B cell (primary cell): ENCODE results near the gene USP2. TPM values are rescaled to one million over a fixed set of nuclear protein-coding genes. Genes with fewer than 3 reads are reported as not detected.

Experiments used
- ATAC-seq: fragments of 200-7000 bp; cut with Tn5 transposase; one replicate; pipeline ENCODE4 v1.10.0; 2021; ENCODE audit warnings: low read depth, mild to moderate bottlenecking, moderate number of reproducible peaks, moderate library complexity
- CTCF ChIA-PET: fragments of 350-600 bp; sonication (Branson Sonifier 250); formaldehyde crosslinking; loops from one replicate; lab custom pipeline; 2021; ENCODE audit warnings: antibody characterized with exemption, inconsistent platforms; lab: Charles Lee
- POLR2A ChIA-PET: fragments of 350-600 bp; sonication (Branson Sonifier 250); formaldehyde crosslinking; loops from one replicate; lab custom pipeline; 2021; ENCODE audit warnings: antibody characterized with exemption; lab: Charles Lee
- DNase-seq: peaks from one replicate; pipeline ENCODE4 v3.0.0; 2013
- H2AFZ ChIP-seq: 2 replicates; pipeline ENCODE4 v1.6.1; 2012; ENCODE audit warnings: mild to moderate bottlenecking, low read depth, low read length; ENCODE audit not compliant: insufficient read depth, poor library complexity, severe bottlenecking
- H3K27ac ChIP-seq, 2 donors: 1 replicate in 1 of 2; 2 replicates in 1 of 2; pipeline ENCODE4 v1.5.1; 2012 to 2013; ENCODE audit warnings: low read length in 2 of 2, mild to moderate bottlenecking in 2 of 2, moderate library complexity in 1 of 2
- H3K27me3 ChIP-seq, 4 experiments: fragments of 200-600 bp in 1 of 4; sonication (generic) in 1 of 4; replicated peaks in 1 of 4; 1 replicate in 2 of 4; 2 replicates in 2 of 4; pipeline versions ENCODE4 v1.6.1 to v1.7.0; 2013 to 2016; ENCODE audit warnings: low read length in 3 of 4, mild to moderate bottlenecking in 2 of 4, mixed read lengths in 1 of 4, moderate library complexity in 1 of 4; ENCODE audit not compliant: insufficient read depth in 4 of 4, control insufficient read depth in 3 of 4; ENCODE audit errors: control extremely low read depth in 1 of 4
- H3K36me3 ChIP-seq, 2 experiments: replicated peaks in 1 of 2; 1 replicate in 1 of 2; 2 replicates in 1 of 2; pipeline versions ENCODE4 v1.6.1 to v1.7.1; 2013; ENCODE audit warnings: low read length in 1 of 2; ENCODE audit not compliant: insufficient read depth in 2 of 2, control insufficient read depth in 1 of 2; ENCODE audit errors: control extremely low read depth in 1 of 2, extremely low read depth in 1 of 2
- H3K4me1 ChIP-seq, 2 donors: fragments of 200-600 bp in 1 of 2; sonication (generic) in 1 of 2; 1 replicate in 1 of 2; 2 replicates in 1 of 2; pipeline versions ENCODE4 v1.5.1 to v1.6.1; 2013 to 2017; ENCODE audit warnings: low read length in 2 of 2; ENCODE audit not compliant: control insufficient read depth in 2 of 2, insufficient read depth in 2 of 2
- H3K4me2 ChIP-seq: replicated peaks from 2 replicates; pipeline ENCODE3; 2012; ENCODE audit warnings: mild to moderate bottlenecking, low read depth, low read length; ENCODE audit not compliant: poor library complexity, severe bottlenecking
- H3K4me3 ChIP-seq, 5 experiments: fragments of 200-600 bp in 1 of 5; sonication (generic) in 1 of 5; 1 replicate in 3 of 5; 2 replicates in 2 of 5; pipeline versions ENCODE4 v1.5.1 to v1.7.0; 2011 to 2016; ENCODE audit warnings: low read length in 4 of 5, mild to moderate bottlenecking in 4 of 5, low read depth in 2 of 5, control low read depth in 1 of 5, moderate library complexity in 1 of 5; ENCODE audit not compliant: insufficient read depth in 1 of 5; ENCODE audit errors: control extremely low read depth in 1 of 5, extremely low read depth in 1 of 5
- H3K79me2 ChIP-seq: fragments of 200-600 bp; sonication (generic); one replicate; pipeline ENCODE4 v1.6.0; 2016; ENCODE audit warnings: low read length; ENCODE audit not compliant: control insufficient read depth, insufficient read depth
- H3K9ac ChIP-seq: fragments of 200-600 bp; sonication (generic); 2 replicates; pipeline ENCODE4 v1.6.1; 2017; ENCODE audit warnings: mild to moderate bottlenecking, low read length, moderate library complexity
- H3K9me3 ChIP-seq, 3 donors: one replicate each; pipeline versions ENCODE4 v1.6.1 to v1.7.1; 2013; ENCODE audit warnings: low read length in 2 of 3; ENCODE audit not compliant: control insufficient read depth in 2 of 3, insufficient read depth in 1 of 3; ENCODE audit errors: control extremely low read depth in 1 of 3
- H4K20me1 ChIP-seq: 2 replicates; pipeline ENCODE4 v1.6.0; 2012; ENCODE audit warnings: mild to moderate bottlenecking, low read length; ENCODE audit not compliant: insufficient read depth, control insufficient read depth, poor library complexity, severe bottlenecking
- H3K27ac Mint-ChIP-seq: one replicate; pipeline ENCODE4 v1.8.0; 2021; ENCODE audit warnings: mixed read lengths
- H3K27me3 Mint-ChIP-seq: one replicate; pipeline ENCODE4 v1.8.0; 2021; ENCODE audit warnings: mixed read lengths
- H3K4me1 Mint-ChIP-seq: one replicate; pipeline ENCODE4 v1.8.0; 2021; ENCODE audit warnings: mixed read lengths
- H3K4me3 Mint-ChIP-seq: one replicate; pipeline ENCODE4 v1.8.0; 2021; ENCODE audit warnings: mixed read lengths
- H3K9me3 Mint-ChIP-seq: one replicate; pipeline ENCODE4 v1.8.0; 2022; ENCODE audit warnings: mixed read lengths; ENCODE audit not compliant: insufficient read depth
- EZH2 ChIP-seq: IDR thresholded peaks from 2 replicates; pipeline ENCODE4 v1.6.1; 2012; ENCODE audit warnings: borderline replicate concordance, low read depth, mild to moderate bottlenecking, moderate library complexity, low read length; ENCODE audit not compliant: insufficient read depth, poor library complexity, severe bottlenecking
- WGBS: methylation state at CpG from one replicate; pipeline ENCODE4 v1.1.5; 2013; ENCODE audit warnings: missing lambda C conversion rate; ENCODE audit not compliant: insufficient coverage; 5-methylcytosine and 5-hydroxymethylcytosine counted together
- intact Hi-C: fragments of 100-400 bp; cut with micrococcal nuclease; formaldehyde crosslinking; loops from one replicate; pipeline ENCODE4 v1.10.0; 2022
- polyA plus RNA-seq: library from polyadenylated mRNA; depleted of rRNA; stranded (reverse); fragments of >200 nt; gene quantifications from 2 replicates; pipeline ENCODE4 v1.2.3, GENCODE V29; 2012
- total RNA-seq, 2 donors: library from RNA; stranded (reverse); fragments of 120-200 nt in 1 of 2; gene quantifications; 1 replicate in 1 of 2; 2 replicates in 1 of 2; pipeline versions ENCODE4 v1.2.3 to v1.2.4, GENCODE V29; 2013 to 2022
- TF ChIP-seq, protein P1 (sequence below): fragments of 200-600 bp; IDR thresholded peaks from one replicate; pipeline ENCODE4 v1.8.0; 2022; ENCODE audit warnings: antibody characterized with exemption, mild to moderate bottlenecking

The USP2 gene
- total and polyA plus RNA-seq, 2 donors (not counting 1 experiment from before 2014, with no cell fraction given), result 0.09 TPM; not detected in 1

DNA sequence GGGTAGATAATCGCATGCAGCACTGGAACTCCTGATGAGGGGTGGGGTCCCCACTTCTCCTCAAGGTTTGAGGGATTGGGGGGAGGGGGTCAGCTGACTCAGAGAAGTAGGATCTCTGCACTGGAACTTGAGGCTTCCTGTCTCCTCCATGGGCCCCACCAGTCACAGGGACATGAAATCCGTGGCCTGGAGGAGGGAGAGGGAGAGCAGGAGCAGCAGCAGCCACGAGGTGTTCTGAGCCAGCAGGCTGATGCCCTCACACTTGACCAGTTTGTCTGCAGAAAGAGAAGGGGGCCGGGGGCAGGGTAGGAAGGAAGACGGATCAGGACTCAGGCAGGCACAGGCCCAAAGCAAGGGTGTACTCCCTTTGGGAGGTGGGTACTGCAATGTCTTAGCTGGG lies 37.8 kb upstream of the USP2 start:
- H3K27me3 ChIP-seq, result peaks cover 0 to 34% (median 19%) of the 10 kb centered on the region in 4 experiments
- H3K4me3 Mint-ChIP-seq, result no peak overlapping the region
- peaks cover 16% of the 10 kb centered on the region for H3K4me1 Mint-ChIP-seq
- DNase-seq (no peak), ATAC-seq (no peak)
- no peak overlapping the region for H3K4me2 ChIP-seq
- H3K27me3 Mint-ChIP-seq, result peaks cover 61% of the 10 kb centered on the region
- CTCF ChIA-PET, result no interaction called here
- no peak overlapping the region for H3K27ac ChIP-seq
- no peak overlapping the region for H3K27ac Mint-ChIP-seq
- POLR2A ChIA-PET, result no interaction called here
- peaks cover 17 to 18% of the 10 kb centered on the region in 2 donors for H3K4me1 ChIP-seq
- 79% methylated on average over 4 of the region's 5 CpGs for WGBS
- peaks cover 0 to 14% (median 0%) of the 10 kb centered on the region in 3 donors for H3K9me3 ChIP-seq
- H3K9ac ChIP-seq, result no peak overlapping the region
- no peaks in the 10 kb centered on the region for H3K79me2 ChIP-seq
- no peak overlapping the region for H2AFZ ChIP-seq
- no peaks in the 10 kb centered on the region for H3K36me3 ChIP-seq
- no peak overlapping the region for H3K4me3 ChIP-seq
- intact Hi-C loops, result no loop called here
- H3K9me3 Mint-ChIP-seq, result peaks cover 3% of the 10 kb centered on the region
- H4K20me1 ChIP-seq, result no peaks in the 10 kb centered on the region
- TF ChIP-seq, protein P1, sequence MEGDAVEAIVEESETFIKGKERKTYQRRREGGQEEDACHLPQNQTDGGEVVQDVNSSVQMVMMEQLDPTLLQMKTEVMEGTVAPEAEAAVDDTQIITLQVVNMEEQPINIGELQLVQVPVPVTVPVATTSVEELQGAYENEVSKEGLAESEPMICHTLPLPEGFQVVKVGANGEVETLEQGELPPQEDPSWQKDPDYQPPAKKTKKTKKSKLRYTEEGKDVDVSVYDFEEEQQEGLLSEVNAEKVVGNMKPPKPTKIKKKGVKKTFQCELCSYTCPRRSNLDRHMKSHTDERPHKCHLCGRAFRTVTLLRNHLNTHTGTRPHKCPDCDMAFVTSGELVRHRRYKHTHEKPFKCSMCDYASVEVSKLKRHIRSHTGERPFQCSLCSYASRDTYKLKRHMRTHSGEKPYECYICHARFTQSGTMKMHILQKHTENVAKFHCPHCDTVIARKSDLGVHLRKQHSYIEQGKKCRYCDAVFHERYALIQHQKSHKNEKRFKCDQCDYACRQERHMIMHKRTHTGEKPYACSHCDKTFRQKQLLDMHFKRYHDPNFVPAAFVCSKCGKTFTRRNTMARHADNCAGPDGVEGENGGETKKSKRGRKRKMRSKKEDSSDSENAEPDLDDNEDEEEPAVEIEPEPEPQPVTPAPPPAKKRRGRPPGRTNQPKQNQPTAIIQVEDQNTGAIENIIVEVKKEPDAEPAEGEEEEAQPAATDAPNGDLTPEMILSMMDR, result no peak
- TF ChIP-seq EZH2, result no peak

DNA sequence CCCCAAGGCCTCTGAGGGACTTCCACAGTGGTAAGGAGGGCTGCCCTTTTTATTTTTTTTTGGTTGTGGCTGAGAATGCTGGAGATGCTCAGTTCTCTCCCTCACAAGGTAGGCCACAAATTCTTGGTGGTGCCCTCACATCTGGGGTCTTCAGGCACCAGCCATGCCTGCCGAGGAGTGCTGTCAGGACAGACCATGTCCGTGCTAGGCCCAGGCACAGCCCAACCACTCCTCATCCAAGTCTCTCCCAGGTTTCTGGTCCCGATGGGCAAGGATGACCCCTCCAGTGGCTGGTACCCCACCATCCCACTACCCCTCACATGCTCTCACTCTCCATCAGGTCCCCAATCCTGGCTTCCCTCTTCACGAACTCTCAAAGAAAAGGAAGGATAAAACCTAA lies 37.3 kb upstream of the USP2 start:
- ChIA-PET POLR2A (no interaction called here), CTCF (no interaction called here)
- no peak overlapping the region for H2AFZ ChIP-seq
- H3K4me1 ChIP-seq, result peaks cover 17 to 18% of the 10 kb centered on the region in 2 donors
- no peaks in the 10 kb centered on the region for H3K36me3 ChIP-seq
- Mint-ChIP-seq H3K4me3 (no peak overlapping the region), H3K9me3 (peaks cover 3% of the 10 kb centered on the region), H3K27me3 (peaks cover 56% of the 10 kb centered on the region), H3K27ac (no peak overlapping the region), H3K4me1 (peaks cover 15% of the 10 kb centered on the region)
- no peaks in the 10 kb centered on the region for H4K20me1 ChIP-seq
- H3K4me2 ChIP-seq, result no peak overlapping the region
- intact Hi-C loops, result no loop called here
- H3K27ac ChIP-seq, result no peak overlapping the region
- TF ChIP-seq EZH2, result no peak
- TF ChIP-seq, protein P1, result no peak
- peaks cover 0 to 12% (median 0%) of the 10 kb centered on the region in 3 donors for H3K9me3 ChIP-seq
- H3K4me3 ChIP-seq, result no peak overlapping the region
- no peak overlapping the region for H3K9ac ChIP-seq
- 86% methylated on average over 4 of the region's 4 CpGs for WGBS
- H3K79me2 ChIP-seq, result no peaks in the 10 kb centered on the region
- H3K27me3 ChIP-seq, result peaks cover 0 to 29% (median 16%) of the 10 kb centered on the region in 4 experiments
- DNase-seq (no peak), ATAC-seq (no peak)
